Activated CD4-positive, CD25-positive, alpha-beta regulatory T cell (primary cell): ENCODE measurements around the gene PRDM16.

Experiments used
- DNase-seq, 4 experiments: peaks; one replicate each; lab custom pipeline; 2025; lab: John Stamatoyannopoulos, UW

Gene PRDM16

DNA sequence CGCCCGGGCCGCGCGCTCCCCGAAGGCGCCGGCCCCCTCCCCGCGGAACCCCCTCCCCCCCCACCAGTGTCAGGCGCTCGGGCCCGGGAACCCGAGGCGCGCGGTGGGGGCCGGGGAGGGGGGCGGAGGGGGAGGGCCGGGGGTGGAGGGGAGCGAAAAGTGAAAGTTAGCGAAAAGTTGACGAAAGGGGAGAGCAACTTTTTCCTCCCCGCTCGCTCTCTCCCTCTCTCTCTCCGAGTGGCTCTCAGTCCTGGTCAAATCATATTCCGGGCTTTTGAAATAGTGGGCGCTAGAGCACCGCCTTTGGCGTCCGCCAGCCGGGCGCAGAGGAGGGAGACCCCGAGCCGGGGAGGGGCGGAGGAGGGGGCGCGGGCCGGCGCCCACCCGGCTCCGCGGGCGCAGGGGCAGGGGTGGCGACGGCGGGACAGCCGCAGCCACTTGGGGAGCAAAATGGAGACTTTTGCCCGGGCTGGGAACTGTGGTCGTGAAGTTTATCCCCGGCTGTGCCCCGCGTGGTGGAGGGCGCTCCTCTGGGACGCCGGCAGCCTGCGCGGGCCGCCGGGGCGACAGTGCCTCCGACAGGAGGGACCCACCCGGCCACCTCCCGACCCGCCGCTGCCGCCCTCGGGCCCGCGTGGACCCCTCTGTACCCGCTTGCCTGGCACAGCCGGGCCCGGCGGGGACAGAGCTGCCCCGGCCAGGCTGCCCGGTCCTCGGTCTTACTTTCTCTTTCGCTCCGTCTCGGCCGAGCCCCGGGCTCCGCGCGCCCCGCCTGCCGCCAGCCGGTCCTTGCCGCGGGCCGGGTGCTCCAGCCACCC lies 697 bp downstream of the PRDM16 start:
- no peak for DNase-seq

DNA sequence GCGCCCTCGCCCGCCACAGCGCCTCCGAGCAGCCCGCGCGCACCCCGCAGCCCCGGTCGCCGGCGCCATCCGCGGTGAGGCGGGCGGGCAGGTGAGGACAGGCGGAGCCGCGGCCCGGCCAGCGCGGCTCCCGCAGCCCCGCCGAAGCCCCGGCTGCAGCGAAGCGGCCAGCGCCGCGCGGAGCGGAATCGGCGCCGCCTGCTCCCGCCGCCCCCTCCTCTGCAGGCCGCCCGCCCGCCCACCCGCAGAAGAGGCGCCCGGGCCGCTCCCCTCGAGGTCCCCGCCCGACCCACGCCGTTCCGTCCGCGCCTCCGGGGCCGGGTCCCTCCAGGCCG lies 1.3 kb downstream of the PRDM16 start:
- no peak for DNase-seq

DNA sequence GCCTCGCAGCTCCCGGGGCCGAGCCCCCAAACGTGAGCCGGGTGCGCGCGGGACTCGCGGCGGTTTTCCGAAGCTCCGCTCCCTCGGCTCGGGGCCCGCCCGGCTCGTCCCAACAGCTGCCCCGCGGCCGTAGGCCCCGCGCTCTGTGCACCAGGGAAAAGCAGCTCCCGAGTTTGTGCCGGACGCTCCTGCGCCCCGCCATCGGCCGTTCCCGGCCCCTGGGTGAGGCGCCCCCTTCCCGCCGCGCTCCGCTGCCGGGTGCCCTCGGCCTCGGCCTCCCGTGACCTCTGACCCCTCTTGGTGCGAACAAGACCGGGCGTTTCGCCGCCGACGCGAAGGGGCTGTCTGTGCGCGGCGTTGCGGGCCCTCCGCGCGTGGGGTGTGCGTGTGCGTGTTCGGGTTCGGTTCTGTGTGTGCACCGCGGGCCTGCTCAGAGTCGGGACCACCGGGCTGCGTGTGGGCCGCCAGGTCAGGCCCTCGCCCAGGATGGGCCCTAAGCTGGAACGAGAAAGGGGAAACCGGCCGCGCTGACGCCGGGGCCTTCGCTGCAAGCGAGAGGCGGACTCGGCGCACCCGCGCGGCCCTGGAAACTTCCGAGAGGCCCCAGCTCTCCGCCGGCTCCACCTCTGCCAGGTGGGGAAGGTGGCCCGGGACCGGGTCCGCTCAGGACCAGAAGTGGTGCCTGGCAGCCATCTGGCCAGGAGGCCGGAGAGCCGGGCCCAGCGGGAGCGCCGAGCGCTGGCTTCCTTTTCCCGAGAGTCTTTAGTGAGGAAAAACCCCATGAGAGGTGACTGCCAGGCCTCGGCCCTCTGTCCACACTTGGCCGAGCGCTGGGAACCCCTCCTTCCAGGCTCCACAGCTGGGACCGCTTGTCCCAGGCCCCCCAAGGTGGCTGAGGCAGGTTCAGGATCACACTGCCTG lies 1.9 kb downstream of the PRDM16 start:
- DNase-seq: no peak

DNA sequence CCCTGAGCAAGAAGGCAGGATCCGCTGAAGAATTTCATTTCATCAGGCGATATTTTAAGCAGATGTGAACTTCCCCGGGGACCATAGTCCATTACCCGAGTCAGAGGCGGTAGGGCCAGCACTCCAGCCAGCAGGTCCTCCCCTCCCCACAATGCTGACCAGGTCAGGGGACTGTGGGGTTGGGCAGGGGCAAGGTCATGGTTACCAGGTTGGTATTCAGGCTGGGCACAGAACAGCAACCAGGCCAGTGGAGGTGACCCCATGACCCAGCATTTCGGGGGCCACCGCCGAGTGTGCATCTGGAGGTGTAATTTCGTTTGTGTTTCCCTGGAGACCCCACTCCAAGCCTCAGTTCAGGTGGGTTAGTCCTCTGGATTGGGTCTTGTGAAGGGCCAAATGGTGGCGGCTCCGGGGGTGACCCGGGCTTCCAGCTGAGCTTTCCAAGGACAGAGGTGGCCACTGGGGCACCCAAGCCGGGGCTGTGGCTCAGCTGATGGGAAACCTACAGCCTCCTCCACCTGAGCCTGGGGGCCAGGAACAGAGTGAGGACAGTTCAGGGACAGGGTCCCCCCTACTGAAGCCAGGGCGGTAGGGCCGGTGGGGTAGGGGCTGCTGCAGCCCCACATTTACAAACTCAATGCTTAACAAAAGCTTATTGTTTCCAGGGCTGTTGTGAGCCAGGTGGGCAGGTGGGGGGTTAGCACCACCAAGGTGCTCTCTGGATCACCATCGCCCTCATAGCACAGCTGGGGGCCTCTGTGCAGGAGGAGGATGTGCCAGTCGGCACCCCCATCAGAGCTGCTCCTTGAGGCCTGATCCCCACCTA lies 2.8 kb downstream of the PRDM16 start:
- no peak for DNase-seq

DNA sequence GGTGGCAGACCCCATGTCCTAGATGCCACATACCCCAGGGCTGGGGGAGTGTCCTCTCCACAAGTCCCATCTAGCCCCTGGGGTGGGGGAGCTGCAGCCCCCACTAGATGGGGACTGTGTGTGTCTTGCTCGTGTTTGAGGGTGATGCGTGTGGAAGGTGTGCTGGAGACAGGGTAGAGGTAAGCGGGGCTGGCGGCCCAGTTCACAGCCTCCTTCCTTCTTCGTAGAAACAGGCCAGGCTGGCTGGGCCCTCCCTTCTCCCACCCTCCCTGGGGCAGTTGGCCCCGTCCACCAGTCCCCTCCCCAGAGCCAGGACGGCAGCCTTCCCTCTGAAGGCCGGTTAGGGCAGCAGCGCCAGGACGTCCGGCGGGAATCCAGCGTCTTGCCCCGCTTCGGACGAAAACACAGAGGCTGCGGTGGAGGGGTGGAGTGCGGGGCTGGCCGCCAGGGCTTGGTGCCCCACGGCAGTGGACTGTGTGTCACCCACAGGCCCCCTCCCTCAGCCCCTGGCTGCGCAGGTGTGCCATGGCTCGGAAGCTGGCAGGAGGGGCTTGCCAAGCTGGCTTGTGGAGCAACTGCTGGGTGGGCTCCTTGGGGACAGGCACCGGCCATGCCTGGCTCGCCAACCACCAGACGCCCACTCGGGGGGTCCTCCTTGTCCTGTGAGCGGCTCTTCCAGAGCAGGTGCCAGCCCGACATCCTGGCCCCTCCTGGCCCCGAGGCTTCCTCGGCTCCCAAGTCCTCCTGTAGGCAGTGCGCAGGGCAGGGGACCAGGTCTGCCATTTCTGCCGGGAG lies 3.6 kb downstream of the PRDM16 start:
- no peak for DNase-seq

DNA sequence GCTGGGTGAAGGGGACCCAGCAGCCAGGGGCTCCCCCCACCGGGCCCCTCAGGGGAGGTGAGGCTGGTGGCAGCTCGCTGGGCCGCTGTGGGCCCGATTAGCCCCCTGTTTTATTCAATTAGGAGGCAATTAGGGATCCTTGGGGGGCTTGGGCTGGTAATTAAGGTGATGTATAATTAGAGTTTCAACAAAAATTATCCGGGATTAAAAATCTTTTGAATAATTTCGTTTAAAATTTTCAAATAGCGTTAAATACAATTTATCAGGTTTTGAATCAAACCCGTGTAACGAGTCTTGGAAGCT lies 4.1 kb downstream of the PRDM16 start:
- DNase-seq: no peak

DNA sequence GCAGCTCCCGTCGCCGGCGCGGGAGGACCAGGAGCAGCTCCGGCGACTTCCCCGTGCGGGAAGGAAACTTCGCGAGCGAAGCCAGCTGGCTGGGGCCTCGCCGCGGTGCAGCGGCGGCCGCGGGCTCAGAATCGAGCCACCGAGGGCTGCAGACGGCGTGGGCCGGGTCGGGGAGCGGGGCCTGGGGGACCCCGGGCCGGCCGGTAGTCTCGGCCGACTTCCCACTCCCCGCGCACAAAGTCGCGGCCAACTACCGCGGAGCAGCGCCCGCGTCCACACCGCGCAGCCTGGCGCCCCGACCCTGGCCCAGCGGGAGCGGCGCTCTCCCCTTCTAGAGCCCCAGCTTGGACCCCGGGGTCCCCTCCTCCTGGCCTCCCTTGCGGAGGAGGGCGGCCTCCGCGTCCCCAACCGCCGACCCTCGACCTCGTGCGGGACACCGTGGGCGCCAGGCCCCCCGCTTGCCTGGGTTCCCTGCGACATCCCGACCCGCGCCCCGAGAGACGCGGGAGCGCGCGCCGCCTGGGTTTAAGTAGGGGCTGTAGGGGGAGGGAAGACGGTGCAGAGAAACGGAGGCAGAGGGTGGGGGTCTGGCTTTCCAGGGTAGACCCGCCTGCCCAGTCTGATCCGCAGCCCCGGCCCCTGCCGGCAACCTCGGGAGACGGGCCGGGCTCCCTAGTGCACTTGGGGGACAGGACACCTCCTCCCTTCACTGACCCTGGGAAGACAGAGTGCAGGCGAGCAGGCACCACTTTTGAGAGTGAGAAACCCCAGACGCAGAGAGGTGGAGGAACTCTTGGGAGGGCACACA lies 4.7 kb downstream of the PRDM16 start:
- no peak for DNase-seq

DNA sequence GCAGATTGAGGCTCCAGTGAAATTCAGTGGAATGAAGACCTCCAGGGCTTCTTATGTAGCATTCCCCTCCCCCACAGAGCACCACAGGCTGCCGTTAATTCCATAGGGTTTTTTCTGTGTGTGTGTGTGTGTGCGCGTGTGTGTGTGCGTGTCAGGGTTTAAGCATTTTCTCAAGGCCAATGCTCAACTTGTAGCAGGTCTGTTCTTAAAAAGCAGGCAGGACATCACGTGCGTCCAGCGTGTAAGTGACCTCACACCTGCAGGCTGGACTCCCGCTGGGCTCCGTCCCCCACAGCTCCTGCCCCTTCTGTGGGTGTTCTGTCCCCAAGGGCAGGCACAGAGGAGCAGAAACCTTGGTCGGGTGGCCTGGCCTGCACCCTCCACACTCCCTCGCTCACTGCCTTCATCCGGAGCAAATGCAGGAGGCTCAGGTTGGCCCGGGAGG lies 5.3 kb downstream of the PRDM16 start:
- DNase-seq: no peak

DNA sequence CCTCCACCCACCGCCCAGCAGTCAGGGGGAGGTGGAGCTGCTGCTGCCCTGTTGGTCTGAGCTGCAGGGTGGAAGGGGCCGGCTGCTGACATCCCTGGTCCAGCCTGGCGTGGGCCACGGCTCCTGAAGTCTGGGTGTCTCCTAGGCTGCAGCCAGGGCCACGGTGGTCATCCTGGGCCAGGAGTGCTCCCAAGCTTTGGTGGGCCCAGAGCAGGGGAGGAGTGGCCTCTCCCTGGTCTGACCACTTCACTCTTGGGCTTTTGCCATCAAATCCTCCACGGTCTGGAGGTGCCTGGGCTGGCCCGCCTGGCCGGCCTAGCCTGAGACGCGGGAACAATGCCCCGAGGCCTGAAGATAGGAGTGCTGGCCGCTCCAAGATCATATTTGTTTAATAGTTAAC lies 5.8 kb downstream of the PRDM16 start:
- DNase-seq: no peak

DNA sequence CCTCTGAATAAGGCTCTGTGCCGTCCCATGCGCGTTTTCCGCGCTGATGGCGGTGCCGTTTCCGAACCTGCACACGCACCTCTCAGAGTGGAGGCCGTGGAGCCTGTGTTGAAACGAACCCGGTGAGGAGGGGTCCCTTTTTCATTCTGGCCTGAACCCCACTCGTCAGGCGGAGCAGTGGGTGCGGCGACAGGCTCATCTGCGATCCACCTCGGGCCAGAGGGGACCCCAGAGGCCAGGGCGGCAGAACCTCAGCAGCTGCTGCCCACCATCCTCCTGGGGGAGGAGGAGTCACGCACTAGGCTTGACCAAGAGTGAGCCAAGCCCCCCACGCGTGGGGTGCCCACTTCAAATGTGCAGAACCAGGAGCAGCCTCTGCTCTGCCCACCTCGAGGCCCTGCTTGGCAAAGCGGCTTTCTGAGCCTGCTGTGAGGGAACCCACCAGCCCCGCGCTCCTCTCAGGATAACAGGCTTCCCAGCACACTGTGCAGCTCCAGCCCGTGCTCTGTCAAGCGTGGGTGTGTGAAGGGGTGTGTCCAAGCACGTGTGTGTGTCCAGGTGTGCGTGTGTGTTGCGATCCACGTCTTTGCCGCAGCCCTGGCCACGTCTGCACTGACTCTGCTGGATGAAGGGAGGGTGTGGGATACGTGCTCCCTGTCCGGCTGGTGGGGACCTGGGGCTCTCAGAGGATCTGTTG lies 6.8 kb downstream of the PRDM16 start:
- DNase-seq: no peak

DNA sequence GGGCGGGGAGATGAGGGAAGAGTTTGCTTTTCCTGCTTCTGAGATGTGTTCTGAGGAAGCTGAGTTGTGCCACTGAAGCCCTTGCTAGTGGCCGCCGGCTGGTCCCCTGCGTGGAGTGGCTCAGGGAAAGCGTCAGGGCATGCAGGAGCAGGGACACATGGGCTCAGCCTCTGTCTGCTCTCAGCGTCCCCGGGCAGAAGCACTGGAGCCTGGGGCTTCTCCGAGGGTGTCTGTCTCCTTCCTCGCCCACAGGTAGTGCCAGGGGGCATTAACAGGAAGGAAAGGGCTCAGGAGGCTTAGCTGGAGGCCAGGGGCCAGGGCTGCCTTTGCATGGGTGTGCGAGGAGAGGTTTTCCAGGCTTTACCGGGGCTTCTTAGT lies 7.3 kb downstream of the PRDM16 start:
- DNase-seq: no peak

DNA sequence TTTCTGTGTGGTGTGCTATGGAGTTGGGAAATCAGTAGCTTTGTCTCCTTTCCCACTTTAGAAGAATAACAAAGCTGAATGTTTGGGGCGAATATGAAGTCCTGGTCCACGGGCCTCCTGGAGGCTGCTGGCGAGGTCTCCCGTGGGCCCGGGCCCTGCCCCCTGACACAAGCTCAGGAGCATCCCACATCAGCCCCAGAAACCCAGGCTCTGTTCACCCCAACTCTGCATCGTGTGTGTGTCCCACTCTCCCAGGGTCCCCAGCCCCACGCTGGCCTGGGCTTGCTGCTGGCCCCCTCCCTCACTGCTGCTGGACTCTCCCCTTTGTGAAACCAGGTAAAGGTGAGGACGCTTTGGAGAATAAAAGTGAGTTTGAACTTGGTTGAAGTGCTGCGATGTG lies 8.1 kb downstream of the PRDM16 start:
- DNase-seq: no peak

DNA sequence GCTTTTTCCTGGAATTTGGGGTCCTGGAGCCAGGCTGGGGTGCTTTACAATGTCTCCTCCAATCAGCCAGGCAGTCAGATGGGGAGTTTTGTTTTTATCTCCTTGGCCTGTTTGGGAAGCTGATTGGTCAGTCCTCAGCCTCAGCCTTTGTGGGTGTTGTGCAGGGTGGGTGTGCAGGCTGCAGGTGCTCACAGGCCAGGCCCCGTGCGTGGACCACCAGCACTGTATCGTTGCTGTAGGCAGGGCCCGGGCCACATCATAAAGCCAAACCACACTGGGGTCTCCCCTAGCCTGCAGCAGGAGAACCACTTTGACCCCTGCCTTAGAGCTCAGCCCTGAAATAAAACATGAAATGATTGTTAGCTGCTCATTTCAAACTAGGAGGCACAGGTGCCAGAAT lies 8.6 kb downstream of the PRDM16 start:
- DNase-seq: no peak

DNA sequence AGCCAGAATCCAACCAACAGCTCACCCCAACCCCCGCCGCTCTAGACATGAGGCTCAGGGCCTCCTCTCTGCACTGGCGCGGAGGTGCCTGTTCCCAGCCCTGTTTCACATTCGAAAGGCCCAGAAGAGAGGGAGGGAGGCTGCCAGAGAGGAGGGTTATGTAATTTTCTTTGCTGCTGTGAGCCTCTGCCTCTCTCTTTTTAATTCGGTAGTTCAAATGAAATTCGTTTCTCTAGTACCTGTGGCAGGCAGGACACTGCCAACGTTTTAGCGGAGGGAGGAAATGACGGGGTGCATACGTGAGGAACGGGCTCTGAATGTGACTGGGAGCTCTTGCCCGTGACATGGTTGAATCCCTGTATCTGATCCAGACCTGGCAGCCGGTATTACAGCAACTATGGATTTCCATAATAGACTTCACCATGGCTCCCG lies 9.4 kb downstream of the PRDM16 start:
- no peak for DNase-seq

DNA sequence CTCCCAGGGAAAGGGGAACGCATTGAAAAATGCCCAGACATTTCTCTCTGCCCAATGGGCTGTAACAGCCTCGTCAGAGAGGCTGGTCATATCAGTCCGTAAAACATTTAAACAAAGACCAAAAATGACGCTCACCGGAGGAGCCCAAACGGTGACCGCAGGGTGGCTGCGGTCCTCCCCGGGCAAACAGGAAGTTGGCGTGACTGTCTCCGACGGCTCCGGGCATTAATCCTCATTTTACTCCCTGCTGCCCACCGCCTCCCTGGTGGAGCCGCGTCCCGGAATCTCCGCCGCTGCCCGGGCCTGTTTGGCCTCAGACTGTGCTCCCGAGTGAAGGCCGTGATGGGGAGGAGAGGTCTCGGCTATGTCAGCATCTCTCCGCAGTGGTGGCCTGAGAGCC lies 9.9 kb downstream of the PRDM16 start:
- DNase-seq: no peak

DNA sequence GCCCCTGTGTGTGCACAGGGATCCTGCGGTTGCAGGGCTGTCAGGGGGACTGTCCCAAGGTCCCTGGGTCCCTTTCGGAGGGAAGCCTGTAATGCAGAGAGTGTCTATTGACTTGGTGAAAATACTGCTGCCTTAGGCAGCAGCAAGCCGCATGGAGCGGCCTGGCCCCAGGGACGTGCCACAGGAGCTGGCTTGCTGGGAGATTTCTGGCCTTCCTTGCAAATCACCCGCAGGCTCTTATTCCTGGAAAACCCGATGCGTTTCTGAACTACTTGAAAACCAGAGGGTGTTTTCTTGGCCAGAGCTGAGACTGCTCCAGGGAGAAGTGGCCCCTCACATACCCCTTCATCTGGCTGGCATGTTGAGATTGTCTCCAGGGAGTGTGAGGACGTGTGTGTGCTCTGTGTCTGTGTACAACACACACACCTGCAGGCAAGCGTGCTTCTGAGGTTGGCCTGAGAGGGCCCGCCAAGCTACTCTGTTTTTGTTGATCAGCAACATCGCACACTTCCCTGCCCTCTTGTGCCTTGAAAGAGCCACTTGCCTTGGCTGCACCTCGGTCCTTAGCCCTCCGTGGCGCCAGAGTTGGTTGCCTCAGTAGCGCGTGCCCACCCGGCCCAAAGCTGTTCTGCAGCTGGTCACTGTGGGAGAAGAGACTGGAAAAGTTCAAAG lies 10.5 kb downstream of the PRDM16 start:
- DNase-seq: no peak

DNA sequence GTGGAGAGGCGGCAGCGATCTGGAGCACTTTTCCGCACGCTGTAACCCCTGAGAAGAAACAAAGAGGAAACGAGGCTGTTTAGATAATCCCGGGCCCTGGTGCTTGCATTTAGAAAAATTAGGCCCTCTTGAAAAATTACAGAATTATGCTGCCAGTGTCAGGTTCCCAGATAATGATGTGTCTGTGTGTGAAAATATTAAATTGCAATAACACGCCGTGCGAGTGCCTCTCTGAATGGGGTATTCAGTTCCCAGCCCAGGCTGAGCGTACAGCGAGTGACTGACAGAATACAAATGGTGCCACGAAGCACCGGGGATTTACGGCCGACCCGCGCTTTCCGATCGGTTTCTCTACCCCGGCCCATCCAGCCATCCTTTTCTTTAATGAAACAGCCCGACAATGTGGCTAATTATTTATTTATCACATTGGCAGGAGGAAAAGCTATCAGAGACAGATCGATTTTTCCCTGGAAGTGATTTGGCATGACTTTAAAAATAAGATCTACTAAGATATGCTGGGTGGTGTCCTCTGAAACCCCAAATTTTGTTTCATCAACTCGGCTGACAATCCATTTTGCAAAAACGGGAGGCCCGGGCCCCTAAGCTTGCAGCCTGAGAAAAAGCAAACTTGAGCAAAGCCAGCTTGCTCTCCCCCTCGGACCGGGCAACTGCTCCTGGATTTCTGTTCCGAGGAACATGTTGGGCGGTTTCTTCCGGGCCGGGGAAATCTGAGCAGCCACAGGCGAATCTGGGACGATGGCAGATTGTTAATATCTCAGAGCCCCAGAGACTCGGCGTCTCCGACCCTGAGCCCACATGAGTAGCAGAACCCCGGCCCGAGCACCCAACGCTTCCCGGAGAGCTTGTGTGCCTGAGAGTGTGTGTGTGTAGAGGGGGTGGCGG lies 11.3 kb downstream of the PRDM16 start:
- DNase-seq: no peak

DNA sequence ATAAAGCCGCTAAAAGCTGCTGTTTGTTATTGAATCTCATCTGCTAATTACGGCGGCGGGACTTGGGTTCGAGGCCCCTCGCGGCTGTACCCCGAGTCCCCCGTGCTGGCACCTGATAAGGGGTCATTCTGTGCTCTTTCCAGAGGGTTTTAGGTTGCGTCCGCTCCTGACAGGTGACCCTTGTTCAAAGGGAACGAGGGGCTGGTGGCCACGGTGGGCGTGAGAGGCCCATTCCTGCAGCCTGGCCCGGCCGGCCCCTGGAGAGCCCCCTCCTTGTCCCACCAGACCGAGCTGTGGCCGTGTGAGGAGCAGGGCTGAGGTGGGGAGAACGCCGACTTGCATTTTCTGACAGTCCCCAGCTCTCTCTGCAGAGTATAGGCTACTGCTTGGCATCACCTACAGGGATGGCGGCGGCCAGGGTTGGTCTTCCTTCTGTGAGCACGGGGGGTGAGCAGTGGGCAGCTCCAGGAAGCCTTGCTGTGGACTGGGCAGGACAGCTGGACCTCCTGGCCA lies 12.2 kb downstream of the PRDM16 start:
- no peak for DNase-seq
